ENCODE results near the gene POLR1D. TPM values are rescaled to one million over a fixed set of nuclear protein-coding genes. Genes with fewer than 3 reads are reported as not detected.

POLR1D gene
- total RNA-seq, 1 experiment from 2014 or later = 198 TPM

DNA sequence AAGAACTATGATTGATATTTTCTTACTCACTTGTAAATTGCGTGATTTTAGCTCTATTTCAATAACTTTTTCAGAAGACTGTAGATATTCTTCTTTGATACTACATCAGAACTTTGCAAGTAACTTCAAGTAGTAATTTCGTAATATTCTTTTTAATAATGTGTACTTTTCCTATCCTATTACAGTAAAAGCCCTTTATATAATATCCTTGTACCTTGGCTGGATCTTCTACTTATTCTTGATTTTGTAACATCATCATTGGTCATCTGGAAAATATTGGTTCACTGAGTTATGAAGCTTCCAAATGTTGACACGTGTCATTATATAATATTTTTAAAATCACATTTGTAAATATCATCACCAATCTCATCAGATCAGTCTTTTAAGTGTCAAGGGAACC, 32.4 kb downstream of the POLR1D start (continued):
- TF ChIP-seq, protein P1, sequence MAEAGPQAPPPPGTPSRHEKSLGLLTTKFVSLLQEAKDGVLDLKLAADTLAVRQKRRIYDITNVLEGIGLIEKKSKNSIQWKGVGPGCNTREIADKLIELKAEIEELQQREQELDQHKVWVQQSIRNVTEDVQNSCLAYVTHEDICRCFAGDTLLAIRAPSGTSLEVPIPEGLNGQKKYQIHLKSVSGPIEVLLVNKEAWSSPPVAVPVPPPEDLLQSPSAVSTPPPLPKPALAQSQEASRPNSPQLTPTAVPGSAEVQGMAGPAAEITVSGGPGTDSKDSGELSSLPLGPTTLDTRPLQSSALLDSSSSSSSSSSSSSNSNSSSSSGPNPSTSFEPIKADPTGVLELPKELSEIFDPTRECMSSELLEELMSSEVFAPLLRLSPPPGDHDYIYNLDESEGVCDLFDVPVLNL (CRISPR knock-in tag; IDR thresholded peaks at IDR 0.05; ENCODE audit: borderline replicate concordance, low read depth) = no peak

DNA sequence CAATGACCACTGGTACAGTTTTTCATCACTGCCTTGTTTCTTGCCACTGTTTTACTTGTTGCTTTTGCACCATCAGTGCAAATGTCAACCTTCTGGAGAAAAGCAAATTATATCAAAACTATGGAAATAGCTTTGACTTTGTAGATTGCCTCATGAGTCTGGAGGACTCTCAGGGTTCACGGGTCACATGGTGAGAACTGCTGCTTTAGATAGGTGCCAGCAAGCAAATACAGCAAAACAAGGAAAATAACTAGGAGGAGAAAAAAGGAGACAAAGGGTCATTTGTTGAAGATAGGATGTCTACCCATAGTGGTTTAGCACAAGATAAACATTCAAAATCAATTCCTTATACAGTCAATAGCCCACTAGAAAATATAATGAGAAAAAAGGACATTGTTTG, 33.1 kb downstream of the POLR1D start:
- ChIA-PET CTCF (interaction anchor here (1.4 kb wide), 1 partner anchor 11 kb away, joined by 3 read pairs; no protein-coding TSS in a partner anchor), POLR2A (no interaction called here)
- H3K4me3 Mint-ChIP-seq = no peak overlapping the region
- H3K27ac Mint-ChIP-seq = no peak overlapping the region
- no peaks in the 10 kb centered on the region for H3K27me3 Mint-ChIP-seq (ENCODE audit: low read depth)
- peaks cover 23% of the 10 kb centered on the region for H3K36me3 Mint-ChIP-seq
- ATAC-seq = no peak
- TF ChIP-seq OVOL2 (CRISPR knock-in tag; IDR thresholded peaks at IDR 0.05; ENCODE audit: borderline replicate concordance) = no peak
- H3K4me1 Mint-ChIP-seq = peaks cover 3% of the 10 kb centered on the region
- peaks cover 14% of the 10 kb centered on the region for H3K9me3 Mint-ChIP-seq
- no peak for DNase-seq (ENCODE audit: low spot score)

DNA sequence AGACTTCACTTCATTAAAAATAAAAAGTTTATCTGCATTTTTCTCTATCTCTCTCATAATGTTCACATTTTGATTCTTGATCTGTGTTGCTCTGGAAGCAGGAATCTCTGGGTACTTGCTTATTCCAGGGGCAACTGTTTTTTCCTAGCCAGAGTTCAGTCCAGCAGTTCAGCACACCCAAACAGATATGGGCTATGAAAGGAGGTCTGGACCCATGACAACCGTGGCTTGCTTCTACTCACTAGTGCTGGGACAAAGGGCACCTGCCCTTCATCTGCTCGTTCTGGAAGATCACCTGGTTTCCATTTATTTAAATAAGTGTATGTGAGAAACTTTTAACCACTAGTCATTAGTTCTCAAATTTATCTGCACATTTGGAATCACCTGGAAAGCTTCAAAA, 36.0 kb downstream of the POLR1D start:
- Mint-ChIP-seq H3K4me3 (no peak overlapping the region), H3K4me1 (peaks cover 3% of the 10 kb centered on the region), H3K27me3 (ENCODE audit: low read depth) (no peaks in the 10 kb centered on the region), H3K9me3 (no peaks in the 10 kb centered on the region), H3K36me3 (no peaks in the 10 kb centered on the region), H3K27ac (no peak overlapping the region)
- no peak for DNase-seq (ENCODE audit: low spot score)
- ATAC-seq = no peak
- TF ChIP-seq MYBL2 (CRISPR knock-in tag; IDR thresholded peaks at IDR 0.05) = no peak
- TF ChIP-seq EMX1 (CRISPR knock-in tag; IDR thresholded peaks at IDR 0.05) = no peak
- TF ChIP-seq ZBTB21 (CRISPR knock-in tag; IDR thresholded peaks at IDR 0.05; ENCODE audit: borderline replicate concordance) = no peak
- TF ChIP-seq SP1 (CRISPR knock-in tag; conservative IDR thresholded peaks at IDR 0.05) = no peak
- TF ChIP-seq CREM (CRISPR knock-in tag; IDR thresholded peaks at IDR 0.05) = no peak
- TF ChIP-seq ESRRA (CRISPR knock-in tag; IDR thresholded peaks at IDR 0.05; ENCODE audit: borderline replicate concordance) = no peak
- TF ChIP-seq TEAD1 (CRISPR knock-in tag; IDR thresholded peaks at IDR 0.05) = no peak
- no peak for TF ChIP-seq NFE2L1 (CRISPR knock-in tag; IDR thresholded peaks at IDR 0.05)
- TF ChIP-seq, protein P2, sequence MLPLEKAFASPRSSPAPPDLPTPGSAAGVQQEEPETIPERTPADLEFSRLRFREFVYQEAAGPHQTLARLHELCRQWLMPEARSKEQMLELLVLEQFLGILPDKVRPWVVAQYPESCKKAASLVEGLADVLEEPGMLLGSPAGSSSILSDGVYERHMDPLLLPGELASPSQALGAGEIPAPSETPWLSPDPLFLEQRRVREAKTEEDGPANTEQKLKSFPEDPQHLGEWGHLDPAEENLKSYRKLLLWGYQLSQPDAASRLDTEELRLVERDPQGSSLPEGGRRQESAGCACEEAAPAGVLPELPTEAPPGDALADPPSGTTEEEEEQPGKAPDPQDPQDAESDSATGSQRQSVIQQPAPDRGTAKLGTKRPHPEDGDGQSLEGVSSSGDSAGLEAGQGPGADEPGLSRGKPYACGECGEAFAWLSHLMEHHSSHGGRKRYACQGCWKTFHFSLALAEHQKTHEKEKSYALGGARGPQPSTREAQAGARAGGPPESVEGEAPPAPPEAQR (CRISPR knock-in tag; IDR thresholded peaks at IDR 0.05) = no peak
- TF ChIP-seq CBFB (CRISPR knock-in tag; IDR thresholded peaks at IDR 0.05; ENCODE audit: low read depth) = no peak
- TF ChIP-seq JAZF1 (CRISPR knock-in tag; IDR thresholded peaks at IDR 0.05) = no peak
- TF ChIP-seq, protein P3, sequence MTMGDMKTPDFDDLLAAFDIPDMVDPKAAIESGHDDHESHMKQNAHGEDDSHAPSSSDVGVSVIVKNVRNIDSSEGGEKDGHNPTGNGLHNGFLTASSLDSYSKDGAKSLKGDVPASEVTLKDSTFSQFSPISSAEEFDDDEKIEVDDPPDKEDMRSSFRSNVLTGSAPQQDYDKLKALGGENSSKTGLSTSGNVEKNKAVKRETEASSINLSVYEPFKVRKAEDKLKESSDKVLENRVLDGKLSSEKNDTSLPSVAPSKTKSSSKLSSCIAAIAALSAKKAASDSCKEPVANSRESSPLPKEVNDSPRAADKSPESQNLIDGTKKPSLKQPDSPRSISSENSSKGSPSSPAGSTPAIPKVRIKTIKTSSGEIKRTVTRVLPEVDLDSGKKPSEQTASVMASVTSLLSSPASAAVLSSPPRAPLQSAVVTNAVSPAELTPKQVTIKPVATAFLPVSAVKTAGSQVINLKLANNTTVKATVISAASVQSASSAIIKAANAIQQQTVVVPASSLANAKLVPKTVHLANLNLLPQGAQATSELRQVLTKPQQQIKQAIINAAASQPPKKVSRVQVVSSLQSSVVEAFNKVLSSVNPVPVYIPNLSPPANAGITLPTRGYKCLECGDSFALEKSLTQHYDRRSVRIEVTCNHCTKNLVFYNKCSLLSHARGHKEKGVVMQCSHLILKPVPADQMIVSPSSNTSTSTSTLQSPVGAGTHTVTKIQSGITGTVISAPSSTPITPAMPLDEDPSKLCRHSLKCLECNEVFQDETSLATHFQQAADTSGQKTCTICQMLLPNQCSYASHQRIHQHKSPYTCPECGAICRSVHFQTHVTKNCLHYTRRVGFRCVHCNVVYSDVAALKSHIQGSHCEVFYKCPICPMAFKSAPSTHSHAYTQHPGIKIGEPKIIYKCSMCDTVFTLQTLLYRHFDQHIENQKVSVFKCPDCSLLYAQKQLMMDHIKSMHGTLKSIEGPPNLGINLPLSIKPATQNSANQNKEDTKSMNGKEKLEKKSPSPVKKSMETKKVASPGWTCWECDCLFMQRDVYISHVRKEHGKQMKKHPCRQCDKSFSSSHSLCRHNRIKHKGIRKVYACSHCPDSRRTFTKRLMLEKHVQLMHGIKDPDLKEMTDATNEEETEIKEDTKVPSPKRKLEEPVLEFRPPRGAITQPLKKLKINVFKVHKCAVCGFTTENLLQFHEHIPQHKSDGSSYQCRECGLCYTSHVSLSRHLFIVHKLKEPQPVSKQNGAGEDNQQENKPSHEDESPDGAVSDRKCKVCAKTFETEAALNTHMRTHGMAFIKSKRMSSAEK (CRISPR knock-in tag; IDR thresholded peaks at IDR 0.05; ENCODE audit: borderline replicate concordance) = no peak
- TF ChIP-seq, protein P4, sequence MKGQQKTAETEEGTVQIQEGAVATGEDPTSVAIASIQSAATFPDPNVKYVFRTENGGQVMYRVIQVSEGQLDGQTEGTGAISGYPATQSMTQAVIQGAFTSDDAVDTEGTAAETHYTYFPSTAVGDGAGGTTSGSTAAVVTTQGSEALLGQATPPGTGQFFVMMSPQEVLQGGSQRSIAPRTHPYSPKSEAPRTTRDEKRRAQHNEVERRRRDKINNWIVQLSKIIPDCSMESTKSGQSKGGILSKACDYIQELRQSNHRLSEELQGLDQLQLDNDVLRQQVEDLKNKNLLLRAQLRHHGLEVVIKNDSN (CRISPR knock-in tag; IDR thresholded peaks at IDR 0.05) = no peak
- POLR2A ChIA-PET = no interaction called here
- CTCF ChIA-PET = interaction anchor here (0.8 to 1.5 kb wide), 6 partner anchors 9 to 296 kb away, joined by 3 to 5 read pairs (median 3); no protein-coding TSS in a partner anchor
